GM21423 (cell line): ENCODE measurements around the gene IRX1.

Source experiments
- ATAC-seq: cut with Tn5 transposase; IDR thresholded peaks from one replicate; pipeline ENCODE4 v1.9.1; 2021; ENCODE audit warnings: mild to moderate bottlenecking, moderate library complexity; ENCODE audit not compliant: unreplicated experiment

IRX1 gene

DNA sequence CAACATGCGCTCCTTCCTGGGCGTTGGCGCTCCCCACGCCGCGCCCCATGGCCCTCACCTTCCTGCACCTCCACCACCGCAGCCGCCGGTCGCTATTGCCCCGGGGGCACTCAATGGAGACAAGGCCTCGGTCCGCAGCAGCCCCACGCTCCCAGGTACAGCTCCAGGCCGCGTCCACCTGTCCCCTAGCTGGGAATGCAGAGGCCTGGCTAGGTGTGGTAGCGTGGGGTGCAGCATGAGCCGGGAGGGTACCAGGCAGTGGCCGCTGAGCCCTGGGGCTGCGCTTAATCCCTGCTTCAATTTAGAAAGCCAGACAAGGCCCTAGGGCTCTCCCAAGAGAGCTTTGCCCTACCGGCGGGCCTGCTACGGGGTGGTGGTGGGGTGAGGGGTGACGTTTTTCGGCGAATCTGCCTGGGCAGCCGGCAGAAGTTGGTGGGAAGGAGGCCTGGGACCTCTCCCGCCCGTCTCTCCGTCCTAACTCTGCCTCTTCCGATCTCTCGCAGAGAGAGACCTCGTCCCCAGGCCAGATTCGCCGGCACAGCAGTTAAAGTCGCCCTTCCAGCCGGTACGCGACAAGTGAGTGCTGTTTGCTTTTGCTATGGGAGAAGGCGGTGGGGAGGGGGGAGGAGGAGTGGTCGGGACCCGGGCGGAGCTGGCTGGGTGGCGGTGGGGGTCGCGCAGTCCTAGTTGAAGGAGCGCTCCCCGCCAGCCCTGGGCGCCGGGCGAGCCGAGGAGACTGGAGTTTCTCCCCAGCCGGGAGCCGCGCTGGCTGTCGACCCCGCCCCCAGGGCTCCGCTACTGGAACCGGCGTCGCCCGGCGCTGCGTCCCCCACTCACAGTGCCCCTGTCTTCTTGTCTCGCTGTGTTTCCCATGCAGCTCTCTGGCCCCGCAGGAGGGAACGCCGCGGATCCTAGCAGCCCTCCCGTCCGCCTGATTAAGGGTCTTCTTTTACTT is 4.8 kb downstream of the IRX1 start:
- ATAC-seq = no peak

DNA sequence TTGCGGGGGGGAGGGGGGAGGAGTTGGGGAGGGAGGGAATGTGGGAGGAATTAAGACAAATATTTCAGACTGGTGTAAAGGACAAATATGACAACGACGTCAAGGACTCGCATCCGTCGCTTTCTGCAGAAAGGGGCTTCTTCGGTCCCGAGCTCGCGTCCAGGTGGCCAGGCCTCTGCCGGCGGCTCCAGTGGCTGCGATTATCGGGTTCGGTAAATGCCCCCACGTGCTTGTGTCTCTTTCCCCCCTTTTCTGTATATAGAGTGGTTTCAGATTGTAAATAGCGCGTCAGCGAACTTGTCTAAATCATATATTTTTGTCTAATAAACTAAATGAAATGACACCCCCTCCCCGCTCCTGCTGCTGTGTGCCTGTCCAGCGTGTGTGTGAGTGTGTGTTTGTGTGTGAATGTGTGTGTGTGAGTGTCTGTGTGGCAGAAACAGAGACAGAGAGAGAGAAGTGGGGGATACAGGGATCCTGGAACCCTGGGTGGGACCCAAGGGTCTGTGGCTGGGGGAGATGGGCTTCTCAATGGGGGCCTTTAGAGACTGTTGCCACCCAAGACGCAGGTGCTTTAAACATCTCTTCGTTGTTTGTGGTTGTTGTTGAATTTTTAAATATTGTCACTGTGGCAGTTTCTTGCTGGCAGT is 5.6 kb downstream of the IRX1 start:
- ATAC-seq = no peak

DNA sequence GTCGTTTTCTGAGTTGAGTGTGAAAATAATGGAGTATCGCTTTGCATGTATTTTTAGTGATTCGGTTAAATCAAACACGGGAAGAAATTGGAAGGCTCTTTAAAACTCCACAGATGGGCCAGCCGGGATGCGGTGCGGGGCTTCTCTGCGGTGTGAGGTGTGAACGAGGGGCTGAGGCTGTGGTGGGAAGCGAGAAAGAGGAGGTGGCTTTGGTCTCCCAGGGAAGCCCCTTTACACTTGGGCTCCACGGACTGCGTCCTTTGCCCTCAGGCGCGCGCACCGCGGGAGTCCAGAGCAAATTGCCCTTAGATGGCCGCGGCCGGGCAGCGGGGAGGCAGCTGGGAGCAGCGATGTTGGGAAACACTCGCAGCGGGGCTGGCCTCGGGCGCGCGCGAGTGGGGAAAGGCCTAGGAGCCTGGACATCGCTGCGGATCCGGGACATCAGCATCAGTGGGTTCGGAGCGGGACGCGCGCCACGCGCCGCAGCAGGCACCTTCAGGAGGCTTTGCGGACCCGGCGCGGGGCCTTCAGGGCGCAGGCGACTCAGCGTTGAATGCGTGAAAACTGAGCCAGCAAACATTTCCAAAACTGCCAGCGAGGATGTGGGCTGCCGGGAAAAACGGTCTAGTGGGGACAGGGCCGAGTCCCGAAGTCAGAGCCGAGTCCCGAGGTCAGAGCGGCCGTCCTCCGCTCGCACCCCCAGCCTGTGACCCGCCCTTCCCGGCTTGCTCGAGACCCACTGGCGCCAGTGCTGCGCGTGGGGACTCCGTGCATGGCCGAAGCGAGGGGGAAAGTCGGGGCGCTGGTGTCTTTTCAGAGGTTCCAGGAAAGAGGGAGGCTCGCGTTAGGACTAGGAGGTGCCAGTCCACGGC is 6.5 kb downstream of the IRX1 start:
- no peak for ATAC-seq

DNA sequence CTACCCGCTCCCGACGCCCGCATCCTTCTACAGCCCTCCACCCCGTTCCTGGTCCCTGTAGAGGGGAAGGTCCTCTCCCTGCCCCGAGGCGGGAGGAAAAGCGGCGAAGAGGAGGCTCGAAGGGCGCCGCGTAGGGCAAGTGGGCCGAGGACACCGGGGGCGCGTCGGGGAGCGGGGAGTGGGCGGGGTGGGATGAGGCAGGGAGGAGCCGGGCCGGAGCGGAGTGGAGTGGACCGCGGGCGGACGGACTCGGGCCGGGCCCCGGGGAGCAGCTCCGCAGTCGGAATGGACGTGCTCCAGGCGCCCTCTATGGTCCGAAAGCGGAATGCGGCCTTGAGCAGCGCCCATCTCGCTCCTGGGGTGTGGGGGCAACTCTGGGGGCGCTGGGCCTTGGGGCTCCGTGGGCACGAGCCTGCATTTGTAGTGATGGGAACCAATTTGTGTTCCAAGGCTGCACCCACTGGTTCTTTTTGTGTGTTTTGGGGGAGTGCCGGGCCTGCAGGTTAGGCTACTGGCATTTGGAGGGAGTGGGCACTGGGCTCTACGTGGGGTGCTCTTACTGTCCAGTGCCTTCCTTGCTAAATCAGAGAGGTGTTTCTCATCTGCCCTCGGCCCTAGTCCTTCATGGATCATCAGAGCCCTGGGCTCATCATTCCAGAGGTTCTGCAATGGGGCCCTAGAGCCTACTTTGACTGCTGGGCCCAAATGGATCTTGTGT is 7.3 kb downstream of the IRX1 start:
- ATAC-seq = no peak

DNA sequence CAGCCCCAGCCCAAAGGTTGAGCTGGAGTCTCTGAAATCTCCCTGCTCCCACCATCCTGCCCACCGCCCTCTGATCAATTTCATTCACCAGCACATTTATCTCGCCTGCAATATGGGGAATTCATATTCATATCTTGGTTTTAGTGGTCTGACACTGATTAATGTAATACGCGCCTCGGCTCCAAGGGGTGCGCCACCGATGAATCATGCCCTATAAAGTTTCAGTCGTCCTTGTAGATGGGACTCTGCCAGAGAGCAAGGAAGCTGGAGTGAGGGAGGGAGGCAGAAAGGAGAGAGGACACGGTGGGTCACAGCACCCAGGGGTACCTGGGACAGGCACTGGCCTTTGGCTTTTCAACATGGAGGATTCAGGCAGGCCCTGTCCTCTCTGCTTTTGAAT is 8.9 kb downstream of the IRX1 start:
- no peak for ATAC-seq

DNA sequence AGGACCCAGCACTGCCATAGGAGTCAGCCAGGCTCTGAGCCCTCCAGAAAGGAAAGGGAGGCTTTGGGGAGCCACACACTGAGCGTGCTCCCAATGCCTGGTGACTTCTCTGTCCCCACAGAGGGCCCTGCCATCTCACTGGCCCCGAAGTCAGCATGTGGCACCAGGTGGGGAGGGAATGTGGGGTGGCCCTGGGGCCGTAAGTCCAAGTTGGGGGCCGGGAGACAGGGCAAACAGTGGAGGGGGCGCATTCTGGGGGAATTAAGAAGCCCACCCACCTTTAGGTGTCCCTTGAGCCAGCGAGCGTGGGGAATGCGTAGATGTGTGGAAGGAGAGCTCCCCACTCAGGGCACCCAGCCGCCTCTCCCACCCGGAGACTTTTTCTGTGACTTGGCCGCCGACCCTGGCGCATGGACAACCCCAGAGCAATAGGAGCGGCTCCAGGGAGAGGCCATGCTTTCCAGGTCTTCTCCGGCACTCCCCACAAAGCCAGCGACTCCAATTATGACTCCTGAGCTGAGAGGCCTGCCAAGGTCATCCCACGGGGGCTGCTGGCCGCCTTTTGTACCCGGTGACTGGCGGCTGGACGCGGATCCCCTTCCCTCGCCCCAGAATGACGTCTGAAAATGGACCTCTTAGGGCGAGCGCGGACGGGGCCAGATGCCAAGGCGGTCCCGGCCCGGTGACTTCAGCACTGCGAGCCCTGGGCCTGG is 9.8 kb downstream of the IRX1 start:
- no peak for ATAC-seq

DNA sequence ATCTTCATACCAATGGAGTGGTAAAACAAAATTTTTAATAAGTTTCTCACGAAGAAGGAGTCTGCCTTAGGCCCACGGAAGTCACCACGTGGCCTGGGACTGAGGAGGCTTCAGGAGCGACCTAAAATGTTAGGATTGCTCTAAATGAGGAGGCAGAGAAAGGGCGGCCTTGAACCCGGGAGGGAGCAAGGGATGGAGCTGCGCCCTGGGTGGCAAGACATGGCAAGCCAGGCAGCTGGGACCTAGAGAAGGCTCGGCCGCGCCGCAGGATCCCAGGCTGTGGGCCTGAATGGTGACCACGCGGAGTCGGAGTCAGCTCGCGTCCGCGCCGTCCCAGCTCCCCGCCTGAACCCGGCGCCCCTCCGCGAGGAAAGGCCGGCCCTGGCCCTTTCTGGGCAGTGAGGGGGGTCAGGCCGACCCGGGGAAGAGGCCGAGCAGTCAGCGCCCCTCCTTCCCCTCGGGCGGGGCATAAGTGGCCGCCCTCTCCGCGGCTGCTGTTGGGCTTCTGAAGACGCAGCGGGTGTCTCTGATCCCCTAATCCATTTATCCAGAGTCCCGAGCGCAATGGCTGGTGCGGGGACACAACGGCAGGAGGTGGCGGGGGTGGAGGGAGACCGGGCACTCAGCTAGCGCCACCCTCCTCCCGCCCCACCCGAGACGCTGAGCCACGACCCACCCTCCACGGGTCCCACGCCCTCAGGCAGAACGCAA is 10.6 kb downstream of the IRX1 start:
- no peak for ATAC-seq

DNA sequence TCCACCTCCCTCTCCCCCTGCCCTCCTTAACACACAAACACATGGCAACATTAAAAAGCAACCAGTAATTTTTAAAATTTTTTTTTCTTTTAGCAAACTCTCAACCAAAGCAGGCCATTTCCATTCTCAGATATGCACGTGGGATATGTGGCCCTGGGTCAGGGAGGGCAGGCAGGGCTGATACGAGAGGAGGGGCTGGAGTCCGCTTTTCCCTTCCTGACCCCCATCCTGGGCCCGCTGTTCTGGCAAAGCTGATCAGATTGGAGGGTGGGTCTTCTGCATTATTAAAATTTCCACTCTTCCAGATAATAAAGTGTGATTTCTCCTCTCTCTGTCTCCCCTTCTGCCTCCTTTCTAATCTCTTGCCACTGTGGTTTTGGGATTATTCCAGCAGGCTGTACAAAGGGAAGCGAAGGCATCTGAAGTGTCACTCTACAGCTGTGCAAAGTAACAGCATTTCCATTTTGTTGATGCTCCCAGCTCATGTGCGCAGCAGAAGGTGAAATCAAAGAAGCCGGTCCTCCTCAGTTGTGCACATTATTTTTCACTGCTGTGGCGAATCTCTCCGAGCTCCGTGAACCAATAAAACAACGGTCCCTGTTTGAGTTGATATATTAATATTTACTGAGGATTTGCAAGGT is 12.0 kb downstream of the IRX1 start:
- no peak for ATAC-seq

DNA sequence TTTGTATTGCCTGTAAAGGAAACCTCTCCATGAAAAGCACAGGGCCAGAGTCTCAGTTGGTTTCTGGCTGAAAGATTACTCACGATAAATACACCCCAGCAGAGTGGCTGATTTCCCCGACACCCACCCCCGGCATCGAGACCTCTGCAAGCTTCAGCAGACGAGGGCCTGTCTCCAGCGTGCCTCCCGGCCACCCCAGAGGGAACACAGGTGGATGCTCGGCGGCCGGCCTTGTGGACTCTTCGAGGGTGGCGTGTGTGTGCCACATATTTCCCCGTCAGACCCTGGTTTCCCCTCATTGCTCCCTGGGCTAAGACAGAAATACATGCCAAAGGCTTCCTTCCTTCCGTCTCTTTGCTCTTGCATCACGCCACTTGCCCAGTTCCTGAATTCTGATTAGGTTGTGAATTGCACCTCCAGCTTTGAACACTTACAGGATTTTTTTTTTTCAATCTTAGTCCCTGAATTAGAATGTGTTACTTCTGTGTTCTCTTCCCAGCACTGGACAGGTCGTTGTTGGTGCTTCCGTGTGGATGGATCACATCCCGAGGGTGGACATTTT is 13.6 kb downstream of the IRX1 start:
- no peak for ATAC-seq

DNA sequence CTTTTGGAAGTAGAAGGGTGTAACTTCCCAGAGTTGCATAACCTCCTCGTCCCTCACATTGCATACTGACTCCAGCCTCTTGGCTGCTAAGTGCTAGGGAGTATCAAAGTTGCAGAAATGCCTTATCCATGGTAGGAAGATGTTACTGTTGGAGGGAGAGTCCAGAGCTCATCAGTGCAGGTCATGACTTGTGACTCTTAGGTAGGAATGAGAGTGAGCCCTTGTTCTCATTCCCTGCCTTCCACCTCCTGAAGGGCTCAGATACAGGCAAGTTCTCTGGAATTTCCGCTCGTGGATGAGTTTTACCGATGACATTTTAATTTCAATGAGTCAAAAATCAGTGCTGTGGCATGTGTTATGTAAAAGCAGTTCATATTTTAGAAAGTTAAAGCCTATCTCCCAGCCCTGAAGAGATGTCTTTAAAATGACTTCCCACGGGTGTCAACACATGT is 17.0 kb downstream of the IRX1 start:
- no peak for ATAC-seq

DNA sequence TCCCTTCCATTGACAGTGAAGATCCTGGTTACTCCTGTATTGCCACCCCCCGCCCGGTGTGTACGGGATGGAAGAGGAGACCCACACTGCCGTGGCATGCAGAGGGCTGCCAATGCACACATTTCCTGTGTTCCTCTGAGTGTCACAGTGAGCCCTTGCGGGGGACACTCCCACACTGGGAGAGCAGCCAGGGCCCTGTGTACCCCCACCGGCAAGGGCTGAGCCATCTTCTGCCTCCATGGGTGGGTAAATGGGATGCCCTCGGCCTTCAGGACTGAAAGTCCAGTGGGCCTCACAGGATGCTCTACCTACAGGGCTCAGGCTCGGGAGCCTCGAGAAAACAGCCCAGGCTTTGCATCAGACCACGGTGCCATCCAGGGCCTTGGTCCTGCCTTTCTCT is 18.1 kb downstream of the IRX1 start:
- ATAC-seq = no peak

DNA sequence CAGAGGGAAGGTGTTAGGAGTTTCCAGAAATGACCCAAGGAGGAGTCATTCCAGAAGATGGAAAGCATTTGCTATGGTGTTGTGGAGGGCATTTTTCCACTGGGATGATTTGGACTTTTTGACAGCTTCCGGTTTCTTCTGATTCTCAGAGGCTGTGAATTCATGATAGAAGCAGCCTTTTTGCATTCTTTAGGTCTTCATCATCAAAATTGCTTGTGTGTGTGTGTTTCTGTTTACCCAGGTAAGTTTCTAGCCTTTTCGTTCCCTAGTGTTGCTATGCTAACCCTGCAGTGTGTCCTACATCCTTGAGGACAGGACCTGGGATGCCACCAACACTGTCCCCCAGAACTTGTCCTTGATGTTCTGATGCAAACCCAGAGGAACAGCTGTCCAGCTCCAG is 19.6 kb downstream of the IRX1 start:
- ATAC-seq = no peak

DNA sequence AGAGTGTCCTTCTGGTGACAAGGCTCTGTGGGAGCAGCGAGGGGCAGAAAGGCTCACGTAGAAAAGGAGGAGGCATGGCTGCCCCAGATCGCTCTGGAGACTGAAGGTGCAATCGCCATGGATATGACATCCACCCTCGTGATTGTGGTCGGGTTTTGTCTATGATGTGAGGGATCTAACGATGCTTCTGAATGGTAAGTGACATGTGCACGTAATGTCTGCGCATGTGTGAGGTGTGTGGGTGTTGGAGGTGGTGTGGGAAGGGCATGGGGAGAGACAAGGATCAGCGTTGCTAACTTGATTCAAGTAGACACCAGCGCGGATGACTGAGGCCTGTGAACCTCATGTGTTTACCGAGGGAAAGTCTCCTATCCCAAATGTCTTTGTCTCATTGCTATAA is 20.2 kb downstream of the IRX1 start:
- no peak for ATAC-seq

DNA sequence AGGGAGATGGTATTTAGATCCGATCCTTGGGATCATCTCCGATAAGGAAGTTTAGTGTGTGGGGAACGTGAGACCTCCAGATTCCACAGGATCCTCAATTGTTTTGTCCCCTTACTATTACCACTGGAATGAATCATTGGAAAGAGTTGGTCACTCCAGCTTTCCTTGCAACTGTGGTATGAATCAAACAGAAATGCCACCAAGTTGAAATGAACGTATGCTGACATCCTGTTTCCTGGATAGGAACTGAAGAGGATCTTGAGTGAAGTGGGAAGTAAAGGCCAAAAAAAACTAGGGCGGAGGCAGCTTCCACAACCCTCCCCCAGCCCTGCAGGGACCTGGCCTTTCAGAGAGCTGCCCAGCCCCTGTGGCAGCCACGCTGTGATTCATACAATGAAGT is 23.9 kb downstream of the IRX1 start:
- no peak for ATAC-seq

DNA sequence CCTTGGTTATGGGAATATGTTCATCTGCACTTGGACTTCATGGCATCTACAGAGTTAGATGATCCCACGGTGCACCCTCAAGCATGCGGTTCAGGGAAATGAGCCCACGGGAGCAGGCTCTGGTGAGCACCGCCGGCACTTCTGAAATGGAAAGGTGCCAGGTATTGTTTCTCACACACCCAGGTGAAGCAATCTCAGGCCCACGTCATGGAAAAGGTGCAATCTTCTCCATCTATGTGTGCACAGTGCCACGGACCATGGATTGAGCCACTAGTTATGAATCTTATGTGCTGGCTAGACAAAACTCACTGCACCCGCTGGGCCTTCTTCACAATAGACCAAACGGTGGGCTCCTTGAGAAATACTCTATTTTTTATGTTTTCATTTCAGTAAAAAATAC is 27.3 kb downstream of the IRX1 start:
- ATAC-seq = no peak

DNA sequence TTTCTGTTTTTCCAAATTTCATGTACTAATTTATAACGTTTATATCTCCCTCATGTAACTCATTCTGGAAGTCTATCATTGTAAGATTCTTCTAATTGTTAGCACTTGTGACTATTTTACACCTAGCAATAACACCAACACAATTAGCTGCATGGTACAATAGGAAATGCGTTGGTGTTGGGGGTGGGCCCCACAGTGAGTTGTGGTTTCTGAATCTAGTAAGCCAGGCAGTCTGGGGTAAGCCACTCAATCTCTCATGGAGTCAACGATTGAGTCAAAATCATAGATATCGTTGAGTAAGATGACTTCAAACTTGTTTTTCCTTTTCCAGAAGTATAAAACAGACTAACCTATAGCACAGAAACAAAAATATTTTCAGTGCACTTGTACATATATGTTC is 30.0 kb downstream of the IRX1 start:
- no peak for ATAC-seq

DNA sequence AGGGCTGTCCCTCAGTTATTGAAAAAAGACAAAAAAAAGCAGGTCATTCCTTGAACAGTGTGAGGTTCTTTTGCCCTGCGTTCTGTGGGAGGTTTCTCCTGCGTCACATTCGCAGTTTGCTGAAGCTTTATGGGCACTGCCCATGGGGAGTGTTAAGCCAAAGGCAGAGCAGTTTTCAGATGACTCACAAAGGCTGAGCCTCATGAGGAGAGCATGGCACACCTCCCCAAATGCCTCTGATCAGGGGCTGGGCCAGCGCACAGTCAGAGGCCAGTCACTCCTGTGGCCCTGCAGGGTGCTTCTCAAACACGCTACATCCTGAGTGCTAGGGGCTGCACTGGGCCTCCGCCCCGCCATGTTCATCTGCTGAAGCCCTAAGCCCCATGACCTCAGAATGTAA is 38.4 kb downstream of the IRX1 start:
- no peak for ATAC-seq

DNA sequence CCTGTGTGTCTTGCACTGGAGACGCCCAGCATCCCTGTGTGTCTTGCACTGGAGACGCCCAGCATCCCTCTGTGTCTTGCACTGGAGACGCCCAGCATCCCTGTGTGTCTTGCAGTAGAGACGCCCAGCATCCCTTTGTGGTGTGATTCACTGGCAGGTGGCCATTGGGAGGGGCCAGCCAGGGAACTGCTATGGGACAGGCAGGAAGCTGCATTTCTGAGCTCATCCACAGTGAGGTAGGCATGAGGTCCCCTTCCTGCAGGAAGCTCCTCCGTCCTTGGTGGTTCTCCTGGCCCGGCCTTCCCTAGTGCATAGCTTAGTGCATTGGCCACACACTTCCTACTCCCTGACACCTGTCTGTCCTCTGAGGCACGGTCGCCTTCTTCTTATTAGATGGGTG is 43.5 kb downstream of the IRX1 start:
- no peak for ATAC-seq

DNA sequence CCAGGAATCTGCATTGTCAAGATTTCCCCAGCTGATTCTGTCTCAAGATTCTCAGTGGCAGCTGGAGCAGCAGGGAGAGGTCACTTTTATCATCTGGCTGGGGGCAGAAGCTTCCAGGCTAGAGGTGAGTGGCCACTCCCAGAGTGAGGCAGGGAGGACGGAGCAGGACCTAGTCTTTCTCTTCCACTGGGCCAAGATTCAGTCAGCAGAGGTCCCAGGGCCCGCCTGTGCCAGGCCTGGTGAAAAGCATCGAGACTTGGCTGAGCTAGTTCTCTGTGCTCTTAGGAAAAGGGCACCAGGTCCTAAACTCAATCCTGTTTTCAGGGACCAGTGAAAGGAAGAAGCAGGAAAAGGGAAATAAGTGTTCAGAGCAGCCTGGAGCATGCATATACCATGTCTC is 46.6 kb downstream of the IRX1 start:
- ATAC-seq = no peak
